NCI-H1436 (cell line): ENCODE measurements around the gene KRTAP5-10.
"Not testable (repeated sequence)": the region's sequence is repeated elsewhere in the genome, so short reads cannot be mapped to it uniquely, and the experiment has no call there.

Experiments used
- DNase-seq: peaks from one replicate; lab custom pipeline; 2025; lab: John Stamatoyannopoulos, UW

The KRTAP5-10 gene

GRCh38 chr11:71542879-71543777, 22.2 kb upstream of the KRTAP5-10 start:
- no peak for DNase-seq

GRCh38 chr11:71543866-71544265, 21.5 kb upstream of the KRTAP5-10 start:
- no peak for DNase-seq

- no peak for DNase-seq
Measured at GRCh38 chr11:71544525-71545214, 20.7 kb upstream of the KRTAP5-10 start.

GRCh38 chr11:71545405-71545966, 19.9 kb upstream of the KRTAP5-10 start:
- DNase-seq, result no peak

- no peak for DNase-seq
Measured at GRCh38 chr11:71548120-71548519, 17.2 kb upstream of the KRTAP5-10 start, which contains the start of gene KRTAP5-9. KRTAP5-9 (plus strand) TSS chr11:71548420; CDS start chr11:71548658, 238 bp downstream.

- no peak for DNase-seq
Measured at GRCh38 chr11:71548716-71549151, 16.6 kb upstream of the KRTAP5-10 start.

- no peak for DNase-seq
Measured at GRCh38 chr11:71551711-71552110, 13.7 kb upstream of the KRTAP5-10 start.

GRCh38 chr11:71554996-71555395, 10.4 kb upstream of the KRTAP5-10 start:
- DNase-seq, result no peak

GRCh38 chr11:71555508-71555907, 9.9 kb upstream of the KRTAP5-10 start:
- no peak for DNase-seq

- no peak for DNase-seq
Measured at GRCh38 chr11:71556018-71556417, 9.3 kb upstream of the KRTAP5-10 start.

GRCh38 chr11:71557257-71557656, 8.1 kb upstream of the KRTAP5-10 start:
- DNase-seq, result no peak

- no peak for DNase-seq
Measured at GRCh38 chr11:71558996-71559395, 6.4 kb upstream of the KRTAP5-10 start.

- DNase-seq, result no peak
Measured at GRCh38 chr11:71562120-71562519, 3.2 kb upstream of the KRTAP5-10 start.

- no peak for DNase-seq
Measured at GRCh38 chr11:71563406-71563805, 2.0 kb upstream of the KRTAP5-10 start.

- no peak for DNase-seq
Measured at GRCh38 chr11:71564430-71564829, 933 bp upstream of the KRTAP5-10 start.

- no peak for DNase-seq
Measured at GRCh38 chr11:71566081-71566620, 788 bp downstream of the KRTAP5-10 start.

GRCh38 chr11:71566626-71567599, 1.6 kb downstream of the KRTAP5-10 start:
- DNase-seq, result not testable (repeated sequence)

- DNase-seq, result not testable (repeated sequence)
Measured at GRCh38 chr11:71567633-71568032, 2.3 kb downstream of the KRTAP5-10 start.

GRCh38 chr11:71568704-71569349, 3.5 kb downstream of the KRTAP5-10 start:
- DNase-seq, result no peak

GRCh38 chr11:71571101-71571850, 5.9 kb downstream of the KRTAP5-10 start:
- not testable (repeated sequence) for DNase-seq
